AG09319 (cell line): ENCODE data around the gene CACNG8.
A peak's percentile ranks its signal among the peaks of the same experiment; 100 is the strongest.

Experiments
- DNase-seq: peaks from one replicate; pipeline ENCODE4 v3.0.0-alpha.2; 2010; ENCODE audit warnings: low read depth; ENCODE audit errors: extremely low read depth
- TF ChIP-seq, protein P1 (sequence below): IDR thresholded peaks from 2 replicates; pipeline ENCODE4 v1.5.1; 2011; ENCODE audit warnings: low read depth, mild to moderate bottlenecking, inconsistent platforms, low read length, moderate library complexity

Gene CACNG8

GRCh38 chr19:53962887-53963431 is at the start of gene CACNG8:
TSS of gene CACNG8 (plus strand) at chr19:53962937.
- no peak for DNase-seq
- TF ChIP-seq, protein P1, sequence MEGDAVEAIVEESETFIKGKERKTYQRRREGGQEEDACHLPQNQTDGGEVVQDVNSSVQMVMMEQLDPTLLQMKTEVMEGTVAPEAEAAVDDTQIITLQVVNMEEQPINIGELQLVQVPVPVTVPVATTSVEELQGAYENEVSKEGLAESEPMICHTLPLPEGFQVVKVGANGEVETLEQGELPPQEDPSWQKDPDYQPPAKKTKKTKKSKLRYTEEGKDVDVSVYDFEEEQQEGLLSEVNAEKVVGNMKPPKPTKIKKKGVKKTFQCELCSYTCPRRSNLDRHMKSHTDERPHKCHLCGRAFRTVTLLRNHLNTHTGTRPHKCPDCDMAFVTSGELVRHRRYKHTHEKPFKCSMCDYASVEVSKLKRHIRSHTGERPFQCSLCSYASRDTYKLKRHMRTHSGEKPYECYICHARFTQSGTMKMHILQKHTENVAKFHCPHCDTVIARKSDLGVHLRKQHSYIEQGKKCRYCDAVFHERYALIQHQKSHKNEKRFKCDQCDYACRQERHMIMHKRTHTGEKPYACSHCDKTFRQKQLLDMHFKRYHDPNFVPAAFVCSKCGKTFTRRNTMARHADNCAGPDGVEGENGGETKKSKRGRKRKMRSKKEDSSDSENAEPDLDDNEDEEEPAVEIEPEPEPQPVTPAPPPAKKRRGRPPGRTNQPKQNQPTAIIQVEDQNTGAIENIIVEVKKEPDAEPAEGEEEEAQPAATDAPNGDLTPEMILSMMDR: no peak

- no peak for DNase-seq
Measured at GRCh38 chr19:53915000-53915399, 47.7 kb upstream of the CACNG8 start.

DNA sequence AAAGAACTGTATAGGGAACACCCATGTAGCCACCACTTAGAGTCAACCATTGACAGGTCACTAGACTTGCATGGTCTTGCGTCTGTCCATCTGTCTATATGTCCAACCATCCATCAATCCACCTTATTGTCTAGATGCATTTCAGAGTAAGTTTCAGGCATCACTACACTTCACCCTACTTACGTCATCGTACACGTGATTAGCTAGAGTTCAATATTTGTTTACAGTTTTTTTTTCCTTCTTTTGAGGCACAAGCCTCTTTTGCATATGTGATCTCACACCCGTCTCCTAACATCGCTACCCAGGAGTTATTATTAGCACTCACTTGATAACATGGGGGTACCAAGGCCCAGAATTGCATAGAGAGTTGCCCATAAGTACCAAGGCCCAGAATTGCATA is 46.7 kb upstream of the CACNG8 start:
- no peak for DNase-seq
- TF ChIP-seq, protein P1: no peak

More at GRCh38 chr19:53915000-53915399, 47.7 kb upstream of the CACNG8 start:
- TF ChIP-seq, protein P1: no peak

DNA sequence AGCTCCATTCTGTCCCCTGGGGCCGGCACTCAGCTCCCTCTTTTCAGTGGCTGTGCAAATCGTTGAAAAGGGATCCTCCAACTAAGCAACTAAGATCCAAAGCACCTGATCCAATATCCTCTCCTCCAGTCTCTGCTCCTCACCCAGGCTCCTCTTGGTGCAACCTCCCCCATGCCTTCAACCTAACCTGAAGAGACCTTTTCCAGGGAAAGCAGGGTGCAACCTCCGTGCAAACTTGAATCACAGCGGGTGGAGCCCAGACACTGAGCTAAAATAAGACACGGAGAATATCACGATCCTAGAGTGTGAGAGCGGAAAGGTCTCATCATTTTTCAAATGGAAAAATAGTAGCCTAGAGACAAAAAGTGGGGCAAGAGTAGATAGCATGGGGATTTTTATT is 45.4 kb upstream of the CACNG8 start:
- TF ChIP-seq, protein P1: no peak
- DNase-seq: no peak

DNA sequence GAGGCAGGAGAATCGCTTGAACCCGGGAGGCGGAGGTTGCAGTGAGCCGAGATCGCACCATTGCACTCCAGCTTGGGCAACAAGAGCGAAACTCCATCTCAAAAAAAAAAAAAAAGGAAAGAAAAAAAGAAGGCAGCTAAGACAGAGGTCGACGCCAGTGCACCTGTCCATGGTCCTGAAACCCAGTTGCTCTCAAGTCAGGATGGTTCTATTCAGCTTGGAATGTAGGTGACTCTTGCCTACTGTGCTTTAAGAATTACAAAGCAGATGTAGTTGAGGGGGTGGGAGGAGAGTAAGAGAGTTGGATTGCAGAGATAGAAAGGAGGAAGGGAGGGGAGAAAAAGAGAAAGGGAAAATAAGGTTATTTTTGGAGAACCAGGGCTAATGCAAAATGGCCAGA is 35.0 kb upstream of the CACNG8 start:
- TF ChIP-seq, protein P1: no peak
- DNase-seq: peak; percentile 8

DNA sequence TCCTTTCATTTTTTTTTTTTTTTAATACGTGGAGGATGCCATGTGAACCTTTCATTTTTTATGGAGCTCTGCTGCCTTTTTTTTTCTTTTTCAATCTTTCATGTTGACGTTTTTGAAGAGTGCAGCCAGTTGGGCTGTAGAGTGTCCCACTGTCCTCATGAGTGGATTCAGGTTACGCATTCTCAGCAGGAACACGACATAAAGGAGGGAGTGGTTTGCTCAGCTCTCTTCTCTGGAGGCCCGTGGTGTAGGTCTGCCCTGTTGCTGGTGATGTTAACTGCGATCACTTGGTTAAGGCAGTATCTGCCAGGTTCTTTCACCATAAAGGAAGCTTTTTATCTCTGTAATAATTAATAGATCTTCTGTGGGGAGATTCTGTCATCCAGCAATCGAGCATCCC is 26.7 kb upstream of the CACNG8 start:
- TF ChIP-seq, protein P1: no peak

GRCh38 chr19:53942001-53942786 is 20.5 kb upstream of the CACNG8 start:
- DNase-seq: no peak
- TF ChIP-seq, protein P1: no peak

More for the DNA sequence above, 26.7 kb upstream of the CACNG8 start:
- no peak for DNase-seq
